Measurements from ENCODE around the gene PFKFB1. TPM values are rescaled to one million over a fixed set of nuclear protein-coding genes. Genes with fewer than 3 reads are reported as not detected.

The PFKFB1 gene
- total and polyA plus RNA-seq, 9 of the 15 experiments (the other 6 are each of a cell fraction or from before 2014, with no cell fraction given): 0.07 to 0.24 (median 0.15) TPM; not detected in 2

DNA sequence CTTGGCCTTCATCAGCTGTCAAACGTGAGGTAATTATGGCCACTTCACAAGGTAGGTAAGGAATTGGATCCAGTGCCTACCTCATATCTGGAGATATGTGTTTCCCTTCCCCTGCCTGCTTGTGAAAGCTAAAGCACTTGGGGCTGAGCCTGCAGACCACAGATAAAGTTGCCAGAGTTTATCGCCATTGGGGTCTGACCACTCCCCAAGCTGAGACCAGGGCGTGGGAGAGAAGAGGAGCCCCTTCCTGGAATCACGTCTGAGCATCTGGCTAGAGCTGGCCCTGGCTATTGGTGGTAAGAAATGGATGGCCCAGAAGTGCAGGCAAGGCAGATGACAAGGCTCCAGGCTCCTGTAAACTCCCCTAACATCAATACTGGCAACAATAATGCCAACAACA lies 34.1 kb upstream of the PFKFB1 start (continued):
- TF ChIP-seq, protein P1, sequence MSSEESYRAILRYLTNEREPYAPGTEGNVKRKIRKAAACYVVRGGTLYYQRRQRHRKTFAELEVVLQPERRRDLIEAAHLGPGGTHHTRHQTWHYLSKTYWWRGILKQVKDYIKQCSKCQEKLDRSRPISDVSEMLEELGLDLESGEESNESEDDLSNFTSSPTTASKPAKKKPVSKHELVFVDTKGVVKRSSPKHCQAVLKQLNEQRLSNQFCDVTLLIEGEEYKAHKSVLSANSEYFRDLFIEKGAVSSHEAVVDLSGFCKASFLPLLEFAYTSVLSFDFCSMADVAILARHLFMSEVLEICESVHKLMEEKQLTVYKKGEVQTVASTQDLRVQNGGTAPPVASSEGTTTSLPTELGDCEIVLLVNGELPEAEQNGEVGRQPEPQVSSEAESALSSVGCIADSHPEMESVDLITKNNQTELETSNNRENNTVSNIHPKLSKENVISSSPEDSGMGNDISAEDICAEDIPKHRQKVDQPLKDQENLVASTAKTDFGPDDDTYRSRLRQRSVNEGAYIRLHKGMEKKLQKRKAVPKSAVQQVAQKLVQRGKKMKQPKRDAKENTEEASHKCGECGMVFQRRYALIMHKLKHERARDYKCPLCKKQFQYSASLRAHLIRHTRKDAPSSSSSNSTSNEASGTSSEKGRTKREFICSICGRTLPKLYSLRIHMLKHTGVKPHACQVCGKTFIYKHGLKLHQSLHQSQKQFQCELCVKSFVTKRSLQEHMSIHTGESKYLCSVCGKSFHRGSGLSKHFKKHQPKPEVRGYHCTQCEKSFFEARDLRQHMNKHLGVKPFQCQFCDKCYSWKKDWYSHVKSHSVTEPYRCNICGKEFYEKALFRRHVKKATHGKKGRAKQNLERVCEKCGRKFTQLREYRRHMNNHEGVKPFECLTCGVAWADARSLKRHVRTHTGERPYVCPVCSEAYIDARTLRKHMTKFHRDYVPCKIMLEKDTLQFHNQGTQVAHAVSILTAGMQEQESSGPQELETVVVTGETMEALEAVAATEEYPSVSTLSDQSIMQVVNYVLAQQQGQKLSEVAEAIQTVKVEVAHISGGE (CRISPR knock-in tag; IDR thresholded peaks at IDR 0.05): peak in 1 of 3 experiments; percentile 47; a peak in 2 of 6 replicates
- TF ChIP-seq CREM (IDR thresholded peaks at IDR 0.05; ENCODE audit: low read depth) (peak; percentile 62), FOSL1 (tag; conservative IDR thresholded peaks at IDR 0.05) (peak; percentile 26; the same call in 1 of the 2 replicates), ZNF766 (CRISPR knock-in tag; conservative IDR thresholded peaks at IDR 0.05) (peak; percentile 70), SMARCA4 (IDR thresholded peaks at IDR 0.05) (peak; percentile 86), TRIM28 (IDR thresholded peaks at IDR 0.05) (no peak), DPF2 (IDR thresholded peaks at IDR 0.05) (peak; percentile 93), ZNF217 (CRISPR knock-in tag; IDR thresholded peaks at IDR 0.05) (no peak), ZEB2 (IDR thresholded peaks at IDR 0.05) (0 out of 2 replicates have a peak, but pooled peaks have one; percentile 50), SMAD1 (IDR thresholded peaks at IDR 0.05; ENCODE audit: low read depth, low read length, partially characterized antibody) (peak; percentile 39)
- TF ChIP-seq, protein P2, sequence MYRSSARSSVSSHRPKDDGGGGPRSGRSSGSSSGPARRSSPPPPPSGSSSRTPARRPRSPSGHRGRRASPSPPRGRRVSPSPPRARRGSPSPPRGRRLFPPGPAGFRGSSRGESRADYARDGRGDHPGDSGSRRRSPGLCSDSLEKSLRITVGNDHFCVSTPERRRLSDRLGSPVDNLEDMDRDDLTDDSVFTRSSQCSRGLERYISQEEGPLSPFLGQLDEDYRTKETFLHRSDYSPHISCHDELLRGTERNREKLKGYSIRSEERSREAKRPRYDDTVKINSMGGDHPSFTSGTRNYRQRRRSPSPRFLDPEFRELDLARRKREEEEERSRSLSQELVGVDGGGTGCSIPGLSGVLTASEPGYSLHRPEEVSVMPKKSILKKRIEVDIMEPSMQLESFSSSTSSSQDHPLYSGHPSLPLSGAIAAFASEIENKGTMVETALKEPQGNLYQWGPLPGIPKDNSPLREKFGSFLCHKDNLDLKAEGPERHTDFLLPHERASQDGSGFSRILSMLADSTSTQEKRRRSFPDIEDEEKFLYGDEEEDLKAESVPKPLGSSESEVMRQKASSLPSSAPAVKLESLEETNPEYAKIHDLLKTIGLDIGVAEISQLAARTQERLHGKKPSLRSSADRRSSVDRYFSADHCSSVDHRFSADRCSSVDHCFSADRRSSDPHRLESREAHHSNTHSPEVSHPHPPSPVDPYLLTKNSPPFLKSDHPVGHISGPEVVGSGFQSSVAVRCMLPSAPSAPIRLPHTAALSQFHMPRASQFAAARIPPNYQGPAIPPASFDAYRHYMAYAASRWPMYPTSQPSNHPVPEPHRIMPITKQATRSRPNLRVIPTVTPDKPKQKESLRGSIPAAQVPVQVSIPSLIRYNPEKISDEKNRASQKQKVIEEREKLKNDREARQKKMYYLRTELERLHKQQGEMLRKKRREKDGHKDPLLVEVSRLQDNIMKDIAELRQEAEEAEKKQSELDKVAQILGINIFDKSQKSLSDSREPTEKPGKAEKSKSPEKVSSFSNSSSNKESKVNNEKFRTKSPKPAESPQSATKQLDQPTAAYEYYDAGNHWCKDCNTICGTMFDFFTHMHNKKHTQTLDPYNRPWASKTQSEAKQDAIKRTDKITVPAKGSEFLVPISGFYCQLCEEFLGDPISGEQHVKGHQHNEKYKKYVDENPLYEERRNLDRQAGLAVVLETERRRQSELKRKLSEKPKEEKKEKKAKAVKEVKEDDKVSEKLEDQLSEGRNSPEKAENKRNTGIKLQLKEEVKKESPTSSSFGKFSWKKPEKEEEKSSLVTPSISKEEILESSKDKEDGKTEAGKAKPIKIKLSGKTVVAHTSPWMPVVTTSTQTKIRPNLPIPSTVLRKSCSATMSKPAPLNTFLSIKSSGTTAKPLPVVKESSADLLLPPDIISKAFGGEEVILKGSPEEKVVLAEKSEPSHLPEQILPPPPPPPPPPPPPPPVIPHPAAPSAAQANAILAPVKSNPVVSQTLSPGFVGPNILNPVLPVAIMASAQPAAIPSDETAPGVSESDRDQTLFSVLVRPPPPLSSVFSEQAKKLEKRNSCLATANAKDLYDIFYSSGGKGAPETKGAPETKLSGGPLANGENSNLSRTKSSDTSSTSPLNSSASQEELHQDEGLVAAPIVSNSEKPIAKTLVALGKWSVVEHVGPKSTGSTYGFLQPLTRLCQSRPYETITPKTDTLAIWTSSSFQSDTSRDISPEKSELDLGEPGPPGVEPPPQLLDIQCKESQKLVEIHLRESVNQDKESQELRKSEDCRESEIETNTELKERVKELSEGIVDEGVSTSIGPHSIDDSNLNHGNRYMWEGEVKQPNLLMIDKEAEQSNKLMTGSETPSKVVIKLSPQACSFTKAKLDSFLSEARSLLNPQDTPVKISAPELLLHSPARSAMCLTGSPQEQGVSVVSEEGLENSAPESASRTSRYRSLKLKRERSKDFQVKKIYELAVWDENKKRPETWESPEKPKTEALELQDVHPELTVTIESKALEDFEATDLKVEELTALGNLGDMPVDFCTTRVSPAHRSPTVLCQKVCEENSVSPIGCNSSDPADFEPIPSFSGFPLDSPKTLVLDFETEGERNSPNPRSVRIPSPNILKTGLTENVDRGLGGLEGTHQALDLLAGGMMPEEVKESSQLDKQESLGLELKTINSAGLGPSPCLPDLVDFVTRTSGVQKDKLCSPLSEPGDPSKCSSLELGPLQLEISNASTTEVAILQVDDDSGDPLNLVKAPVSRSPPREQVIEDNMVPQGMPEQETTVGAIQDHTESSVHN (IDR thresholded peaks at IDR 0.05; ENCODE audit: borderline replicate concordance in 1 of 2, low read depth in 1 of 2): no peak
- TF ChIP-seq, protein P3, sequence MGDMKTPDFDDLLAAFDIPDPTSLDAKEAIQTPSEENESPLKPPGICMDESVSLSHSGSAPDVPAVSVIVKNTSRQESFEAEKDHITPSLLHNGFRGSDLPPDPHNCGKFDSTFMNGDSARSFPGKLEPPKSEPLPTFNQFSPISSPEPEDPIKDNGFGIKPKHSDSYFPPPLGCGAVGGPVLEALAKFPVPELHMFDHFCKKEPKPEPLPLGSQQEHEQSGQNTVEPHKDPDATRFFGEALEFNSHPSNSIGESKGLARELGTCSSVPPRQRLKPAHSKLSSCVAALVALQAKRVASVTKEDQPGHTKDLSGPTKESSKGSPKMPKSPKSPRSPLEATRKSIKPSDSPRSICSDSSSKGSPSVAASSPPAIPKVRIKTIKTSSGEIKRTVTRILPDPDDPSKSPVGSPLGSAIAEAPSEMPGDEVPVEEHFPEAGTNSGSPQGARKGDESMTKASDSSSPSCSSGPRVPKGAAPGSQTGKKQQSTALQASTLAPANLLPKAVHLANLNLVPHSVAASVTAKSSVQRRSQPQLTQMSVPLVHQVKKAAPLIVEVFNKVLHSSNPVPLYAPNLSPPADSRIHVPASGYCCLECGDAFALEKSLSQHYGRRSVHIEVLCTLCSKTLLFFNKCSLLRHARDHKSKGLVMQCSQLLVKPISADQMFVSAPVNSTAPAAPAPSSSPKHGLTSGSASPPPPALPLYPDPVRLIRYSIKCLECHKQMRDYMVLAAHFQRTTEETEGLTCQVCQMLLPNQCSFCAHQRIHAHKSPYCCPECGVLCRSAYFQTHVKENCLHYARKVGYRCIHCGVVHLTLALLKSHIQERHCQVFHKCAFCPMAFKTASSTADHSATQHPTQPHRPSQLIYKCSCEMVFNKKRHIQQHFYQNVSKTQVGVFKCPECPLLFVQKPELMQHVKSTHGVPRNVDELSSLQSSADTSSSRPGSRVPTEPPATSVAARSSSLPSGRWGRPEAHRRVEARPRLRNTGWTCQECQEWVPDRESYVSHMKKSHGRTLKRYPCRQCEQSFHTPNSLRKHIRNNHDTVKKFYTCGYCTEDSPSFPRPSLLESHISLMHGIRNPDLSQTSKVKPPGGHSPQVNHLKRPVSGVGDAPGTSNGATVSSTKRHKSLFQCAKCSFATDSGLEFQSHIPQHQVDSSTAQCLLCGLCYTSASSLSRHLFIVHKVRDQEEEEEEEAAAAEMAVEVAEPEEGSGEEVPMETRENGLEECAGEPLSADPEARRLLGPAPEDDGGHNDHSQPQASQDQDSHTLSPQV (IDR thresholded peaks at IDR 0.05): peak; percentile 41

Measured in K562 (cell line).